Loucy (cell line): ENCODE measurements around the gene PLOD3.

ENCODE experiments used
- EZH2phosphoT487 ChIP-seq: fragments of 200-600 bp; IDR thresholded peaks from 2 replicates; pipeline ENCODE4 v1.6.1; 2018; ENCODE audit warnings: antibody characterized with exemption, mild to moderate bottlenecking, moderate library complexity, borderline replicate concordance
- TF ChIP-seq, protein P1 (sequence below): fragments of 200-600 bp; sonication (generic); conservative IDR thresholded peaks from 2 replicates; pipeline ENCODE4 v1.5.1; 2014; ENCODE audit warnings: mild to moderate bottlenecking, antibody characterized with exemption, low read length

DNA sequence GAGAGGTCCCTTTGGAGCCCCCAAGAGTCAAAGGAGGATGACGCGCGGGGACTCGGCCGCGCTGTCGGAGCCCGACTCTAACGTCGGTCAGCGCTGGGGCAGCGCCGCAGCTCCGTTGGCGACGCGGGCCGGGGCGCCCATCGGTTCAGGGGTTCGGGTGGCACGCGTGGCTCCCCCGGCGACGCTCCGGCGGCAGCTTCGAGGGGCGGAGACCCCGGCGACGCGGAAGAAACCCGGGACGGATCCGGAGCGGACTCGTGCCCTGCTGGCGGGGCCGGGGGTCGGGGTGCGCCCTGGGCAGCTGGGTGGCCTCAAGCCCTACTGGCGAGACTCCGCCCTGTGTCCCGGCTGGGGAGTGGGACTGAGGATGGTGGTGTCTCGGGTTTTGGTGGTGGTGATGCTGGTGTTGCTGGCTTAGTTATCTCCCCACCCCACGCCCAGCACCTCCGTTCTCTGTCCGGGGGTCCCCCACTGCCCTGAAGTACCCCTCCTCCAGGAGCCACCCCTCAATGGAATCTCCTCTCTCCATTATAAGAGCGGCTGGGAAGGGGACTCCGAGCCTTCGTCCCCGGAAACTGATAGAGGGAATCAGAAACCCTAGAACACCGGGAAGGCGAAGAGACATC lies 37.1 kb downstream of the PLOD3 start, which contains the start of gene NAT16:
- TF ChIP-seq, protein P1, sequence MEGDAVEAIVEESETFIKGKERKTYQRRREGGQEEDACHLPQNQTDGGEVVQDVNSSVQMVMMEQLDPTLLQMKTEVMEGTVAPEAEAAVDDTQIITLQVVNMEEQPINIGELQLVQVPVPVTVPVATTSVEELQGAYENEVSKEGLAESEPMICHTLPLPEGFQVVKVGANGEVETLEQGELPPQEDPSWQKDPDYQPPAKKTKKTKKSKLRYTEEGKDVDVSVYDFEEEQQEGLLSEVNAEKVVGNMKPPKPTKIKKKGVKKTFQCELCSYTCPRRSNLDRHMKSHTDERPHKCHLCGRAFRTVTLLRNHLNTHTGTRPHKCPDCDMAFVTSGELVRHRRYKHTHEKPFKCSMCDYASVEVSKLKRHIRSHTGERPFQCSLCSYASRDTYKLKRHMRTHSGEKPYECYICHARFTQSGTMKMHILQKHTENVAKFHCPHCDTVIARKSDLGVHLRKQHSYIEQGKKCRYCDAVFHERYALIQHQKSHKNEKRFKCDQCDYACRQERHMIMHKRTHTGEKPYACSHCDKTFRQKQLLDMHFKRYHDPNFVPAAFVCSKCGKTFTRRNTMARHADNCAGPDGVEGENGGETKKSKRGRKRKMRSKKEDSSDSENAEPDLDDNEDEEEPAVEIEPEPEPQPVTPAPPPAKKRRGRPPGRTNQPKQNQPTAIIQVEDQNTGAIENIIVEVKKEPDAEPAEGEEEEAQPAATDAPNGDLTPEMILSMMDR: no peak
- no peak for TF ChIP-seq EZH2phosphoT487
